HCT116 (cell line): Measurements from ENCODE around the gene ADAP2. TPM values are rescaled to one million over a fixed set of nuclear protein-coding genes. Genes with fewer than 3 reads are reported as not detected.

Source experiments
- ATAC-seq: fragments of 200-7000 bp; cut with Tn5 transposase; 2 replicates; pipeline ENCODE4 v1.9.1; 2020; ENCODE audit warnings: mild to moderate bottlenecking, moderate library complexity
- BruUV-seq: library from RNA; stranded (reverse); fragments of 400-500 nt; replicated peaks from 2 replicates; lab custom pipeline; 2021; lab: Mats Ljungman, UMichigan
- CTCF ChIA-PET: fragments of 300-600 bp; sonication (Branson Sonifier 250); formaldehyde crosslinking; loops from one replicate; lab custom pipeline; 2021; ENCODE audit warnings: antibody characterized with exemption; lab: Charles Lee
- POLR2A ChIA-PET: fragments of 300-600, 350-600 bp; sonication (Branson Sonifier 250); formaldehyde crosslinking; loops from one replicate; lab custom pipeline; 2021; ENCODE audit warnings: antibody characterized with exemption; lab: Charles Lee
- RAD21 ChIA-PET, 2 experiments: fragments of 300-600 bp; sonication (Branson Sonifier 250); formaldehyde crosslinking; loops; one replicate each; lab custom pipeline; 2023; ENCODE audit warnings: low total read pairs in 2 of 2; ENCODE audit not compliant: uncharacterized antibody in 2 of 2, unreplicated experiment in 2 of 2, low non-redundant PET in 1 of 2; lab: Charles Lee
- DNase-seq: peaks from one replicate; pipeline ENCODE4 v3.0.0-alpha.2; 2010; ENCODE audit warnings: low read depth, low spot score
- H2AFZ ChIP-seq: fragments of 200-600 bp; shearing (Covaris generic), sonication (generic); 2 replicates; pipeline ENCODE4 v1.6.1; 2017; ENCODE audit warnings: low read depth, mixed run types, mixed read lengths, antibody characterized with exemption, low read length; ENCODE audit not compliant: poor library complexity, severe bottlenecking
- H3K27ac ChIP-seq: 2 replicates; pipeline ENCODE4 v1.5.1; 2012; ENCODE audit warnings: low read depth, low read length
- H3K27me3 ChIP-seq: fragments of 200-600 bp; sonication (generic); 2 replicates; pipeline ENCODE4 v1.6.1; 2016; ENCODE audit warnings: mixed run types, low read length, mixed read lengths; ENCODE audit not compliant: insufficient read depth
- H3K36me3 ChIP-seq, 2 experiments: fragments of 200-500 bp in 1 of 2; fragments of 200-600 bp in 1 of 2; sonication (Bioruptor generic) in 1 of 2; sonication (generic) in 1 of 2; 2 replicates each; pipeline versions ENCODE4 v1.5.1 to v1.6.1; 2014 to 2016; ENCODE audit warnings: low read length in 2 of 2, inconsistent platforms in 1 of 2, mixed read lengths in 1 of 2, mixed run types in 1 of 2; ENCODE audit not compliant: insufficient read depth in 2 of 2, control insufficient read depth in 1 of 2
- H3K4me1 ChIP-seq, 2 experiments: fragments of 200-600 bp in 1 of 2; sonication (generic) in 1 of 2; 2 replicates each; pipeline versions ENCODE4 v1.5.1 to v1.6.1; 2012 to 2017; ENCODE audit warnings: low read length in 2 of 2, inconsistent platforms in 1 of 2, mild to moderate bottlenecking in 1 of 2, mixed read lengths in 1 of 2, mixed run types in 1 of 2, moderate library complexity in 1 of 2; ENCODE audit not compliant: insufficient read depth in 2 of 2, control insufficient read depth in 1 of 2
- H3K4me2 ChIP-seq: fragments of 200-600 bp; sonication (generic); 2 replicates; pipeline ENCODE4 v1.6.1; 2017; ENCODE audit warnings: mixed run types, low read length, mixed read lengths
- H3K4me3 ChIP-seq, 2 experiments: fragments of 200-600 bp in 1 of 2; sonication (generic) in 1 of 2; replicated peaks in 1 of 2; 2 replicates each; pipeline ENCODE4 v1.5.1; 2011 to 2016; ENCODE audit warnings: low read length in 2 of 2, control low read depth in 1 of 2, low read depth in 1 of 2, mild to moderate bottlenecking in 1 of 2, mixed read lengths in 1 of 2, mixed run types in 1 of 2
- H3K79me2 ChIP-seq: fragments of 200-600 bp; sonication (generic); 2 replicates; pipeline ENCODE4 v1.6.1; 2017; ENCODE audit warnings: mild to moderate bottlenecking, mixed run types, low read length, moderate library complexity, mixed read lengths; ENCODE audit not compliant: insufficient read depth
- H3K9ac ChIP-seq: fragments of 200-600 bp; sonication (generic); 2 replicates; pipeline ENCODE4 v1.6.1; 2016; ENCODE audit warnings: low read length, mixed read lengths
- H3K9me2 ChIP-seq: fragments of 200-600 bp; sonication (generic), shearing (Covaris generic); 2 replicates; pipeline ENCODE4 v1.6.1; 2017; ENCODE audit warnings: mixed run types, mild to moderate bottlenecking, moderate library complexity; ENCODE audit not compliant: insufficient read depth
- H3K9me3 ChIP-seq, 2 experiments: fragments of 200-500 bp in 1 of 2; fragments of 200-600 bp in 1 of 2; sonication (Bioruptor generic) in 1 of 2; sonication (generic) in 1 of 2; 2 replicates each; pipeline ENCODE4 v1.6.1; 2014 to 2017; ENCODE audit warnings: low read length in 2 of 2, mixed read lengths in 2 of 2, inconsistent platforms in 1 of 2, low read depth in 1 of 2, mild to moderate bottlenecking in 1 of 2, mixed run types in 1 of 2, moderate library complexity in 1 of 2; ENCODE audit not compliant: control insufficient read depth in 1 of 2, insufficient read depth in 1 of 2
- H4K20me1 ChIP-seq: fragments of 200-600 bp; sonication (generic), shearing (Covaris generic); 2 replicates; pipeline ENCODE4 v1.6.1; 2017; ENCODE audit warnings: mixed run types, mild to moderate bottlenecking, moderate library complexity; ENCODE audit not compliant: insufficient read depth
- CEBPB ChIP-seq: IDR thresholded peaks from 2 replicates; pipeline ENCODE4 v1.6.1; 2012; ENCODE audit warnings: low read depth
- EGR1 ChIP-seq: IDR thresholded peaks from 2 replicates; pipeline ENCODE4 v1.6.1; 2012; ENCODE audit warnings: low read depth
- ELF1 ChIP-seq: IDR thresholded peaks from 2 replicates; pipeline ENCODE4 v1.6.1; 2012; ENCODE audit warnings: low read depth, borderline replicate concordance
- FOSL1 ChIP-seq: IDR thresholded peaks from 2 replicates; pipeline ENCODE4 v1.6.1; 2012; ENCODE audit warnings: low read depth
- POLR2AphosphoS5 ChIP-seq: IDR thresholded peaks from 2 replicates; pipeline ENCODE4 v1.6.1; 2011; ENCODE audit warnings: mild to moderate bottlenecking, low read depth, low read length, moderate library complexity
- SP1 ChIP-seq: IDR thresholded peaks from 2 replicates; pipeline ENCODE4 v1.6.1; 2012; ENCODE audit warnings: low read depth
- ZFX ChIP-seq: fragments of 450-650 bp; IDR thresholded peaks from 2 replicates; pipeline ENCODE4 v1.6.1; 2017
- intact Hi-C: fragments of 100-400 bp; cut with micrococcal nuclease; formaldehyde crosslinking; loops from 2 replicates; pipeline ENCODE4 v1.10.0; 2022
- total RNA-seq: library from RNA; stranded (reverse); gene quantifications from one replicate; pipeline ENCODE4 v1.2.1, GENCODE V29; 2021; ENCODE audit not compliant: unreplicated experiment
- TF ChIP-seq, protein P1 (sequence below), 3 experiments: fragments of 200-600 bp in 1 of 3; sonication (generic) in 1 of 3; IDR thresholded peaks in 2 of 3; conservative IDR thresholded peaks in 1 of 3; 2 replicates each; pipeline ENCODE4 v1.5.1; 2012 to 2017; ENCODE audit warnings: low read depth in 2 of 3, low read length in 2 of 3, antibody characterized with exemption in 1 of 3, borderline replicate concordance in 1 of 3, control low read depth in 1 of 3, mild to moderate bottlenecking in 1 of 3, mixed read lengths in 1 of 3, mixed run types in 1 of 3, moderate library complexity in 1 of 3; ENCODE audit not compliant: insufficient read depth in 1 of 3

Gene ADAP2
- total RNA-seq, 1 experiment from 2014 or later, result 17.2 TPM

GRCh38 chr17:30913955-30914354 lies 7.8 kb upstream of the ADAP2 start:
- RAD21 ChIA-PET, result no interaction called here
- intact Hi-C loops, result no loop called here
- no peak overlapping the region for H3K4me3 ChIP-seq
- H3K9me3 ChIP-seq, result no peaks in the 10 kb centered on the region
- no peaks in the 10 kb centered on the region for H4K20me1 ChIP-seq
- POLR2A ChIA-PET, result no interaction called here
- no peaks in the 10 kb centered on the region for H3K4me1 ChIP-seq
- no peak overlapping the region for H3K4me2 ChIP-seq
- H3K27ac ChIP-seq, result no peak overlapping the region
- ATAC-seq (no peak), DNase-seq (no peak)
- no peaks in the 10 kb centered on the region for H3K27me3 ChIP-seq
- no peak overlapping the region for H2AFZ ChIP-seq
- CTCF ChIA-PET, result no interaction called here
- no peaks in the 10 kb centered on the region for H3K36me3 ChIP-seq
- BruUV-seq, result no TSS peak
- TF ChIP-seq ZFX, result no peak
- no peak for TF ChIP-seq ELF1
- TF ChIP-seq POLR2AphosphoS5, result no peak
- TF ChIP-seq SP1, result no peak
- TF ChIP-seq CEBPB, result no peak
- TF ChIP-seq FOSL1, result no peak
- TF ChIP-seq, protein P1, sequence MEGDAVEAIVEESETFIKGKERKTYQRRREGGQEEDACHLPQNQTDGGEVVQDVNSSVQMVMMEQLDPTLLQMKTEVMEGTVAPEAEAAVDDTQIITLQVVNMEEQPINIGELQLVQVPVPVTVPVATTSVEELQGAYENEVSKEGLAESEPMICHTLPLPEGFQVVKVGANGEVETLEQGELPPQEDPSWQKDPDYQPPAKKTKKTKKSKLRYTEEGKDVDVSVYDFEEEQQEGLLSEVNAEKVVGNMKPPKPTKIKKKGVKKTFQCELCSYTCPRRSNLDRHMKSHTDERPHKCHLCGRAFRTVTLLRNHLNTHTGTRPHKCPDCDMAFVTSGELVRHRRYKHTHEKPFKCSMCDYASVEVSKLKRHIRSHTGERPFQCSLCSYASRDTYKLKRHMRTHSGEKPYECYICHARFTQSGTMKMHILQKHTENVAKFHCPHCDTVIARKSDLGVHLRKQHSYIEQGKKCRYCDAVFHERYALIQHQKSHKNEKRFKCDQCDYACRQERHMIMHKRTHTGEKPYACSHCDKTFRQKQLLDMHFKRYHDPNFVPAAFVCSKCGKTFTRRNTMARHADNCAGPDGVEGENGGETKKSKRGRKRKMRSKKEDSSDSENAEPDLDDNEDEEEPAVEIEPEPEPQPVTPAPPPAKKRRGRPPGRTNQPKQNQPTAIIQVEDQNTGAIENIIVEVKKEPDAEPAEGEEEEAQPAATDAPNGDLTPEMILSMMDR (IDR thresholded peaks at IDR 0.05 in 2 of 3, conservative IDR thresholded peaks at IDR 0.05 in 1 of 3; ENCODE audit: borderline replicate concordance in 1 of 3, insufficient read depth in 1 of 3, low read depth in 2 of 3, low read length in 2 of 3), result no peak
- no peak for TF ChIP-seq EGR1
- no peak overlapping the region for H3K9ac ChIP-seq
- H3K79me2 ChIP-seq, result no peaks in the 10 kb centered on the region
- H3K9me2 ChIP-seq, result no peaks in the 10 kb centered on the region
